PC-3 (cell line): Measurements from ENCODE around the gene ITGA7. TPM values are rescaled to one million over a fixed set of nuclear protein-coding genes. Genes with fewer than 3 reads are reported as not detected.

Experiments
- ATAC-seq: fragments of 200-7000 bp; cut with Tn5 transposase; 2 replicates; pipeline ENCODE4 v1.9.1; 2020; ENCODE audit warnings: mild to moderate bottlenecking, moderate library complexity
- BruUV-seq: library from RNA; stranded (reverse); fragments of 400-500 nt; replicated peaks from 2 replicates; lab custom pipeline; 2021; lab: Mats Ljungman, UMichigan
- CTCF ChIA-PET: fragments of 300-600 bp; sonication (Branson Sonifier 250); formaldehyde crosslinking; loops from one replicate; lab custom pipeline; 2022; ENCODE audit warnings: antibody characterized with exemption; lab: Charles Lee
- POLR2A ChIA-PET: fragments of 300-600 bp; sonication (Branson Sonifier 250); formaldehyde crosslinking; loops from one replicate; lab custom pipeline; 2022; ENCODE audit warnings: antibody characterized with exemption; ENCODE audit not compliant: unreplicated experiment; lab: Charles Lee
- DNase-seq: peaks from one replicate; pipeline ENCODE4 v3.0.0-alpha.2; 2015
- H2AFZ ChIP-seq: fragments of 300-600 bp; sonication (generic); 2 replicates; pipeline ENCODE4 v1.6.0; 2016; ENCODE audit warnings: antibody characterized with exemption, low read length
- H3F3A ChIP-seq: fragments of 300-600 bp; sonication (generic); one replicate; pipeline ENCODE4 v1.6.0; 2017; ENCODE audit warnings: antibody characterized with exemption, low read length, control low read depth, mild to moderate bottlenecking; ENCODE audit not compliant: unreplicated experiment
- H3K27ac ChIP-seq: fragments of 300-600 bp; sonication (generic); 2 replicates; pipeline ENCODE4 v1.5.1; 2016; ENCODE audit warnings: mild to moderate bottlenecking, low read length
- H3K27me3 ChIP-seq: fragments of 300-600 bp; sonication (generic); 2 replicates; pipeline ENCODE4 v1.6.1; 2016; ENCODE audit warnings: low read length, mixed read lengths
- H3K36me3 ChIP-seq: fragments of 300-600 bp; sonication (generic); 2 replicates; pipeline ENCODE4 v1.6.1; 2016; ENCODE audit warnings: low read depth, mixed run types, low read length, mixed read lengths
- H3K4me1 ChIP-seq: fragments of 300-600 bp; sonication (generic); 2 replicates; pipeline ENCODE4 v1.5.1; 2016; ENCODE audit warnings: low read length; ENCODE audit not compliant: insufficient read depth
- H3K4me2 ChIP-seq: fragments of 300-600 bp; sonication (generic); 2 replicates; pipeline ENCODE4 v1.6.0; 2016; ENCODE audit warnings: low read length
- H3K4me3 ChIP-seq: fragments of 300-600 bp; sonication (generic); 2 replicates; pipeline ENCODE4 v1.5.1; 2016; ENCODE audit warnings: mild to moderate bottlenecking, low read length, mixed read lengths
- H3K79me2 ChIP-seq: fragments of 300-600 bp; sonication (generic); 2 replicates; pipeline ENCODE4 v1.6.1; 2017; ENCODE audit warnings: low read length, mixed read lengths
- H3K9ac ChIP-seq: fragments of 300-600 bp; sonication (generic); 2 replicates; pipeline ENCODE4 v1.6.0; 2016; ENCODE audit warnings: mild to moderate bottlenecking, low read length
- H3K9me2 ChIP-seq: fragments of 300-600 bp; sonication (generic); replicated peaks from 2 replicates; pipeline ENCODE4 v1.6.1; 2016; ENCODE audit warnings: mixed run types, low read length, mixed read lengths
- H3K9me3 ChIP-seq: fragments of 300-600 bp; sonication (generic); 2 replicates; pipeline ENCODE4 v1.6.1; 2016; ENCODE audit warnings: low read length, mixed read lengths
- H4K20me1 ChIP-seq: fragments of 300-600 bp; sonication (generic); 2 replicates; pipeline ENCODE4 v1.6.1; 2016; ENCODE audit warnings: low read length, mixed read lengths
- CTCF ChIP-seq: fragments of 300-600 bp; sonication (generic); conservative IDR thresholded peaks from 2 replicates; pipeline ENCODE4 v1.5.1; 2017; ENCODE audit warnings: antibody characterized with exemption, low read depth, mild to moderate bottlenecking, low read length
- EZH2 ChIP-seq: fragments of 300-600 bp; sonication (generic); IDR thresholded peaks from one replicate; pipeline ENCODE4 v1.6.1; 2017; ENCODE audit warnings: antibody characterized with exemption, mild to moderate bottlenecking, low read length; ENCODE audit not compliant: unreplicated experiment
- EZH2phosphoT487 ChIP-seq: fragments of 300-600 bp; sonication (generic); IDR thresholded peaks from 2 replicates; pipeline ENCODE4 v1.6.1; 2018; ENCODE audit warnings: mild to moderate bottlenecking, antibody characterized with exemption, low read length, borderline replicate concordance
- intact Hi-C: fragments of 100-400 bp; cut with micrococcal nuclease; formaldehyde crosslinking; loops from 2 replicates; pipeline ENCODE4 v1.9.0; 2023
- total RNA-seq: library from RNA; depleted of rRNA; stranded (reverse); fragments of >200 nt; gene quantifications from 2 replicates; pipeline ENCODE4 v1.2.3, GENCODE V29; 2014

ITGA7 gene
- total RNA-seq, 1 experiment from 2014 or later, result 4.4 TPM

GRCh38 chr12:55637467-55637866, 70.2 kb downstream of the ITGA7 start:
- no TSS peak for BruUV-seq
- H3F3A ChIP-seq, result no peaks in the 10 kb centered on the region
- H3K9ac ChIP-seq, result no peak overlapping the region
- H3K79me2 ChIP-seq, result no peaks in the 10 kb centered on the region
- no peaks in the 10 kb centered on the region for H3K36me3 ChIP-seq
- ChIA-PET CTCF (no interaction called here), POLR2A (no interaction called here)
- no peak overlapping the region for H3K4me2 ChIP-seq
- no peak overlapping the region for H2AFZ ChIP-seq
- TF ChIP-seq CTCF (no peak), EZH2phosphoT487 (no peak), EZH2 (no peak)
- ATAC-seq (no peak), DNase-seq (no peak)
- H3K27me3 ChIP-seq, result peaks cover 74% of the 10 kb centered on the region
- H3K4me3 ChIP-seq, result no peak overlapping the region
- no peaks in the 10 kb centered on the region for H3K9me3 ChIP-seq
- H4K20me1 ChIP-seq, result no peaks in the 10 kb centered on the region
- H3K9me2 ChIP-seq, result no peaks in the 10 kb centered on the region
- intact Hi-C loops, result no loop called here
- no peaks in the 10 kb centered on the region for H3K4me1 ChIP-seq
- H3K27ac ChIP-seq, result no peak overlapping the region

- DNase-seq, result no peak
- no peaks in the 10 kb centered on the region for H3K79me2 ChIP-seq
- H3K4me1 ChIP-seq, result no peaks in the 10 kb centered on the region
- peaks cover 75% of the 10 kb centered on the region for H3K27me3 ChIP-seq
- H4K20me1 ChIP-seq, result no peaks in the 10 kb centered on the region
- H3K27ac ChIP-seq, result no peak within 1 kb of the TSS
- intact Hi-C loops, result no loop called here
- ChIA-PET POLR2A (no interaction called here), CTCF (no interaction called here)
- no peak within 1 kb of the TSS for H3K4me2 ChIP-seq
- TF ChIP-seq CTCF (no peak), EZH2phosphoT487 (no peak), EZH2 (no peak)
- H3K36me3 ChIP-seq, result no peaks in the 10 kb centered on the region
- BruUV-seq, result no TSS peak
- H3K9ac ChIP-seq, result no peak within 1 kb of the TSS
- no peak within 1 kb of the TSS for H2AFZ ChIP-seq
- no peaks in the 10 kb centered on the region for H3K9me3 ChIP-seq
- H3K4me3 ChIP-seq, result no peak within 1 kb of the TSS
- H3F3A ChIP-seq, result no peaks in the 10 kb centered on the region
- H3K9me2 ChIP-seq, result no peaks in the 10 kb centered on the region
- ATAC-seq, result no peak
These were observed 70.9 kb downstream of the ITGA7 start, which contains the start of gene OR10P1 for GRCh38 chr12:55636853-55637252. OR10P1 (plus strand) TSS chr12:55636892; CDS start chr12:55636892, 0 bp downstream.

- no peaks in the 10 kb centered on the region for H4K20me1 ChIP-seq
- no peak overlapping the region for H2AFZ ChIP-seq
- no peak for TF ChIP-seq EZH2phosphoT487
- TF ChIP-seq EZH2, result no peak
- TF ChIP-seq CTCF, result no peak
- H3F3A ChIP-seq, result no peaks in the 10 kb centered on the region
- H3K4me2 ChIP-seq, result no peak overlapping the region
- no peaks in the 10 kb centered on the region for H3K4me1 ChIP-seq
- no peaks in the 10 kb centered on the region for H3K9me2 ChIP-seq
- no peak overlapping the region for H3K27ac ChIP-seq
- peaks cover 75% of the 10 kb centered on the region for H3K27me3 ChIP-seq
- no TSS peak for BruUV-seq
- ATAC-seq, result no peak
- no peak overlapping the region for H3K9ac ChIP-seq
- no peak for DNase-seq
- H3K9me3 ChIP-seq, result no peaks in the 10 kb centered on the region
- POLR2A ChIA-PET, result no interaction called here
- H3K79me2 ChIP-seq, result no peaks in the 10 kb centered on the region
- no peak overlapping the region for H3K4me3 ChIP-seq
- CTCF ChIA-PET, result no interaction called here
- no peaks in the 10 kb centered on the region for H3K36me3 ChIP-seq
- intact Hi-C loops, result no loop called here
These were observed 71.5 kb downstream of the ITGA7 start for GRCh38 chr12:55636116-55636655.
